Measurements from ENCODE around the gene NUDT12. TPM values are rescaled to one million over a fixed set of nuclear protein-coding genes. Genes with fewer than 3 reads are reported as not detected.

The NUDT12 gene
- total RNA-seq, 1 experiment from 2014 or later = 11.3 TPM

- no peak overlapping the region for H3K27ac ChIP-seq (ENCODE audit: insufficient read length, low read depth, low read length)
- H3K56ac ChIP-seq (ENCODE audit: insufficient read length, low read depth, low read length) = no peak overlapping the region
- no peaks in the 10 kb centered on the region for H4K20me1 ChIP-seq (ENCODE audit: control insufficient read depth, insufficient read depth, insufficient read length)
- WGBS (ENCODE audit: extremely low coverage, insufficient read length, low lambda C conversion rate) = no CpG with 5 or more reads among the region's 13 CpGs
- Mint-ChIP-seq H3K9me3 (no peaks in the 10 kb centered on the region), H3K4me3 (no peak overlapping the region), H3K27ac (no peak overlapping the region), H3K36me3 (ENCODE audit: insufficient read depth in 1 of 3, low read depth in 3 of 3) (no peaks in the 10 kb centered on the region; a peak in 1 of 7 replicates), H3K27me3 (ENCODE audit: low read depth) (no peaks in the 10 kb centered on the region), H3K4me1 (peaks cover 16 to 18% of the 10 kb centered on the region in 2 experiments)
- H2BK20ac ChIP-seq (ENCODE audit: low read depth, low read length, poor library complexity, severe bottlenecking) = no peak overlapping the region
- no peaks in the 10 kb centered on the region for H3K9me3 ChIP-seq (ENCODE audit: control insufficient read depth, low read depth, low read length)
- no peak overlapping the region for H3K4ac ChIP-seq (ENCODE audit: low read depth, low read length)
- no peak for TF ChIP-seq CTCF (conservative IDR thresholded peaks at IDR 0.05)
- H3K4me1 ChIP-seq (ENCODE audit: insufficient read depth, low read length) = peaks cover 2% of the 10 kb centered on the region; the same call in 1 of the 2 replicates
- H3K9ac ChIP-seq (ENCODE audit: extremely low read depth, insufficient read length, low read length) = no peak overlapping the region
- H3T11ph ChIP-seq (ENCODE audit: low read length) = no peak overlapping the region
- no peak overlapping the region for H4K91ac ChIP-seq (ENCODE audit: insufficient read length, low read depth, low read length)
- no peaks in the 10 kb centered on the region for H3K79me1 ChIP-seq (ENCODE audit: insufficient read depth, low read depth, low read length, poor library complexity, severe bottlenecking)
- no peak overlapping the region for H3K18ac ChIP-seq (ENCODE audit: insufficient read length, low read depth, low read length)
- H3K4me2 ChIP-seq (ENCODE audit: insufficient read depth, insufficient read length, low read length) = no peak overlapping the region
- H3K14ac ChIP-seq (ENCODE audit: insufficient read depth, low read length) = no peak overlapping the region
- no peak overlapping the region for H2AFZ ChIP-seq (ENCODE audit: low read length)
- H3K27me3 ChIP-seq (ENCODE audit: insufficient read depth, low read length) = no peaks in the 10 kb centered on the region
- no peak for DNase-seq
- no peaks in the 10 kb centered on the region for H3K79me2 ChIP-seq (ENCODE audit: insufficient read depth, low read length)
- no peaks in the 10 kb centered on the region for H3K23me2 ChIP-seq (ENCODE audit: insufficient read length, low read depth, low read length, poor library complexity, severe bottlenecking)
- no peak overlapping the region for H2AK5ac ChIP-seq (ENCODE audit: insufficient read length, low read length)
- no peak overlapping the region for H2BK15ac ChIP-seq (ENCODE audit: low read depth, low read length)
- no peak overlapping the region for H2BK120ac ChIP-seq (ENCODE audit: low read depth, low read length, poor library complexity, severe bottlenecking)
- no peak overlapping the region for H3K23ac ChIP-seq (ENCODE audit: insufficient read length, low read depth, low read length)
- H2BK5ac ChIP-seq (ENCODE audit: insufficient read length, low read length) = no peak overlapping the region
- no peak overlapping the region for H4K5ac ChIP-seq (ENCODE audit: insufficient read length, low read depth, low read length)
- H4K8ac ChIP-seq (replicated peaks; ENCODE audit: insufficient read length, low read depth, low read length) = no peak overlapping the region
- no peak overlapping the region for H2BK12ac ChIP-seq (ENCODE audit: insufficient read length, low read depth, low read length)
Observed at GRCh38 chr5:103571730-103572129, 9.1 kb upstream of the NUDT12 start.

Data from H9 (cell line).